HCT116 (cell line): Measurements from ENCODE around the gene TSPAN5. TPM values are rescaled to one million over a fixed set of nuclear protein-coding genes. Genes with fewer than 3 reads are reported as not detected.

Source experiments
- ATAC-seq: fragments of 200-7000 bp; cut with Tn5 transposase; 2 replicates; pipeline ENCODE4 v1.9.1; 2020; ENCODE audit warnings: mild to moderate bottlenecking, moderate library complexity
- BruUV-seq: library from RNA; stranded (reverse); fragments of 400-500 nt; replicated peaks from 2 replicates; lab custom pipeline; 2021; lab: Mats Ljungman, UMichigan
- CTCF ChIA-PET: fragments of 300-600 bp; sonication (Branson Sonifier 250); formaldehyde crosslinking; loops from one replicate; lab custom pipeline; 2021; ENCODE audit warnings: antibody characterized with exemption; lab: Charles Lee
- POLR2A ChIA-PET: fragments of 300-600, 350-600 bp; sonication (Branson Sonifier 250); formaldehyde crosslinking; loops from one replicate; lab custom pipeline; 2021; ENCODE audit warnings: antibody characterized with exemption; lab: Charles Lee
- RAD21 ChIA-PET, 2 experiments: fragments of 300-600 bp; sonication (Branson Sonifier 250); formaldehyde crosslinking; loops; one replicate each; lab custom pipeline; 2023; ENCODE audit warnings: low total read pairs in 2 of 2; ENCODE audit not compliant: uncharacterized antibody in 2 of 2, unreplicated experiment in 2 of 2, low non-redundant PET in 1 of 2; lab: Charles Lee
- DNase-seq: peaks from one replicate; pipeline ENCODE4 v3.0.0-alpha.2; 2010; ENCODE audit warnings: low read depth, low spot score
- H2AFZ ChIP-seq: fragments of 200-600 bp; shearing (Covaris generic), sonication (generic); 2 replicates; pipeline ENCODE4 v1.6.1; 2017; ENCODE audit warnings: low read depth, mixed run types, mixed read lengths, antibody characterized with exemption, low read length; ENCODE audit not compliant: poor library complexity, severe bottlenecking
- H3K27ac ChIP-seq: 2 replicates; pipeline ENCODE4 v1.5.1; 2012; ENCODE audit warnings: low read depth, low read length
- H3K27me3 ChIP-seq: fragments of 200-600 bp; sonication (generic); 2 replicates; pipeline ENCODE4 v1.6.1; 2016; ENCODE audit warnings: mixed run types, low read length, mixed read lengths; ENCODE audit not compliant: insufficient read depth
- H3K36me3 ChIP-seq, 2 experiments: fragments of 200-500 bp in 1 of 2; fragments of 200-600 bp in 1 of 2; sonication (Bioruptor generic) in 1 of 2; sonication (generic) in 1 of 2; 2 replicates each; pipeline versions ENCODE4 v1.5.1 to v1.6.1; 2014 to 2016; ENCODE audit warnings: low read length in 2 of 2, inconsistent platforms in 1 of 2, mixed read lengths in 1 of 2, mixed run types in 1 of 2; ENCODE audit not compliant: insufficient read depth in 2 of 2, control insufficient read depth in 1 of 2
- H3K4me1 ChIP-seq, 2 experiments: fragments of 200-600 bp in 1 of 2; sonication (generic) in 1 of 2; 2 replicates each; pipeline versions ENCODE4 v1.5.1 to v1.6.1; 2012 to 2017; ENCODE audit warnings: low read length in 2 of 2, inconsistent platforms in 1 of 2, mild to moderate bottlenecking in 1 of 2, mixed read lengths in 1 of 2, mixed run types in 1 of 2, moderate library complexity in 1 of 2; ENCODE audit not compliant: insufficient read depth in 2 of 2, control insufficient read depth in 1 of 2
- H3K4me2 ChIP-seq: fragments of 200-600 bp; sonication (generic); 2 replicates; pipeline ENCODE4 v1.6.1; 2017; ENCODE audit warnings: mixed run types, low read length, mixed read lengths
- H3K4me3 ChIP-seq, 2 experiments: fragments of 200-600 bp in 1 of 2; sonication (generic) in 1 of 2; replicated peaks in 1 of 2; 2 replicates each; pipeline ENCODE4 v1.5.1; 2011 to 2016; ENCODE audit warnings: low read length in 2 of 2, control low read depth in 1 of 2, low read depth in 1 of 2, mild to moderate bottlenecking in 1 of 2, mixed read lengths in 1 of 2, mixed run types in 1 of 2
- H3K79me2 ChIP-seq: fragments of 200-600 bp; sonication (generic); 2 replicates; pipeline ENCODE4 v1.6.1; 2017; ENCODE audit warnings: mild to moderate bottlenecking, mixed run types, low read length, moderate library complexity, mixed read lengths; ENCODE audit not compliant: insufficient read depth
- H3K9ac ChIP-seq: fragments of 200-600 bp; sonication (generic); 2 replicates; pipeline ENCODE4 v1.6.1; 2016; ENCODE audit warnings: low read length, mixed read lengths
- H3K9me2 ChIP-seq: fragments of 200-600 bp; sonication (generic), shearing (Covaris generic); 2 replicates; pipeline ENCODE4 v1.6.1; 2017; ENCODE audit warnings: mixed run types, mild to moderate bottlenecking, moderate library complexity; ENCODE audit not compliant: insufficient read depth
- H3K9me3 ChIP-seq, 2 experiments: fragments of 200-500 bp in 1 of 2; fragments of 200-600 bp in 1 of 2; sonication (Bioruptor generic) in 1 of 2; sonication (generic) in 1 of 2; 2 replicates each; pipeline ENCODE4 v1.6.1; 2014 to 2017; ENCODE audit warnings: low read length in 2 of 2, mixed read lengths in 2 of 2, inconsistent platforms in 1 of 2, low read depth in 1 of 2, mild to moderate bottlenecking in 1 of 2, mixed run types in 1 of 2, moderate library complexity in 1 of 2; ENCODE audit not compliant: control insufficient read depth in 1 of 2, insufficient read depth in 1 of 2
- H4K20me1 ChIP-seq: fragments of 200-600 bp; sonication (generic), shearing (Covaris generic); 2 replicates; pipeline ENCODE4 v1.6.1; 2017; ENCODE audit warnings: mixed run types, mild to moderate bottlenecking, moderate library complexity; ENCODE audit not compliant: insufficient read depth
- CBX3 ChIP-seq: IDR thresholded peaks from 2 replicates; pipeline ENCODE4 v1.6.1; 2012; ENCODE audit warnings: low read depth
- CEBPB ChIP-seq: IDR thresholded peaks from 2 replicates; pipeline ENCODE4 v1.6.1; 2012; ENCODE audit warnings: low read depth
- ELF1 ChIP-seq: IDR thresholded peaks from 2 replicates; pipeline ENCODE4 v1.6.1; 2012; ENCODE audit warnings: low read depth, borderline replicate concordance
- EZH2 ChIP-seq: fragments of 200-600 bp; sonication (generic); IDR thresholded peaks from 2 replicates; pipeline ENCODE4 v1.6.1; 2017; ENCODE audit warnings: antibody characterized with exemption, mixed run types
- FOSL1 ChIP-seq: IDR thresholded peaks from 2 replicates; pipeline ENCODE4 v1.6.1; 2012; ENCODE audit warnings: low read depth
- JUND ChIP-seq: IDR thresholded peaks from 2 replicates; pipeline ENCODE4 v1.6.1; 2012
- RAD21 ChIP-seq: IDR thresholded peaks from 2 replicates; pipeline ENCODE4 v1.6.1; 2012; ENCODE audit warnings: low read depth, mild to moderate bottlenecking
- SP1 ChIP-seq: IDR thresholded peaks from 2 replicates; pipeline ENCODE4 v1.6.1; 2012; ENCODE audit warnings: low read depth
- SRF ChIP-seq: IDR thresholded peaks from 2 replicates; pipeline ENCODE4 v1.6.1; 2012; ENCODE audit warnings: low read depth
- YY1 ChIP-seq: IDR thresholded peaks from 2 replicates; pipeline ENCODE4 v1.6.1; 2011; ENCODE audit warnings: low read length, low read depth, moderate library complexity, mild to moderate bottlenecking; ENCODE audit not compliant: insufficient replicate concordance; ENCODE audit errors: extremely low read depth
- intact Hi-C: fragments of 100-400 bp; cut with micrococcal nuclease; formaldehyde crosslinking; loops from 2 replicates; pipeline ENCODE4 v1.10.0; 2022
- total RNA-seq: library from RNA; stranded (reverse); gene quantifications from one replicate; pipeline ENCODE4 v1.2.1, GENCODE V29; 2021; ENCODE audit not compliant: unreplicated experiment
- TF ChIP-seq, protein P1 (sequence below), 3 experiments: fragments of 200-600 bp in 1 of 3; sonication (generic) in 1 of 3; IDR thresholded peaks in 2 of 3; conservative IDR thresholded peaks in 1 of 3; 2 replicates each; pipeline ENCODE4 v1.5.1; 2012 to 2017; ENCODE audit warnings: low read depth in 2 of 3, low read length in 2 of 3, antibody characterized with exemption in 1 of 3, borderline replicate concordance in 1 of 3, control low read depth in 1 of 3, mild to moderate bottlenecking in 1 of 3, mixed read lengths in 1 of 3, mixed run types in 1 of 3, moderate library complexity in 1 of 3; ENCODE audit not compliant: insufficient read depth in 1 of 3
- TF ChIP-seq, protein P2 (sequence below): IDR thresholded peaks from 2 replicates; pipeline ENCODE4 v1.6.1; 2011; ENCODE audit warnings: mild to moderate bottlenecking, low read length, moderate library complexity; ENCODE audit not compliant: insufficient replicate concordance; ENCODE audit errors: extremely low read depth
- TF ChIP-seq, protein P3 (sequence below): IDR thresholded peaks from 2 replicates; pipeline ENCODE4 v1.6.1; 2012
- TF ChIP-seq, protein P4 (sequence below): IDR thresholded peaks from 2 replicates; pipeline ENCODE4 v1.6.1; 2012; ENCODE audit warnings: low read depth

The TSPAN5 gene
- total RNA-seq, 1 experiment from 2014 or later = 56.8 TPM

DNA sequence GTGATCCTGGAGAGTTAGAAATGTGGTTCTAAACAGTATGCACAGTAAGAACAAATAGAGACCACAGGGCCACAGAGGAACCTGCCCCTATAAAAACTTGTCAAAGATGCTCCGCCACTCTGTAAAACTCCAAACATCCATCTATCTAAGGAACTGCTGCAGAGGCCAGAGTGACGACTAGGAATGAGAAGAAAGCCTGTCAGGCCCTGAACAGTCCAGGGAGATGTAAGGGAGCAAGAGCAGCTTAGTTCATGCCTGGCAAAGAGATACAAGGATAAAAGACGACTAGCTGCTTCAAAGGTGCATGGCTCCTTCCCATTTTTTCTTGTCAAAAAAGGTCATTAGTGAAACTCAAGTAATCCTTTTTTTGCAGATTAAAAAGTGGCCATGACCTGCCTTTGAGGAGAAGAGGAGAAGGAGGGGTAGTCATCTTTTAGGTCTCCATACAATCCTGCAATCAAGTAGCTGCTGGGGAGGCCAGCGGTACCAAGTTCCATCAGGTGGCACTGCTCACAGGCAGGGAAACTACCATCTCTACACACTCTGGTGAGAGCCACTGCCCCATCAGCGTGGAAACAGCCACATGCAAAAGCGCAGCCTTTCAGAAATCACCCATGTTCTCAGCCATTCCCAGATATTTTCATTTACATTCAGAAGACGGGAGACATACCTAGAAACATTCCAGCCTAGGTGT lies 162.1 kb downstream of the TSPAN5 start:
- intact Hi-C loops = no loop called here
- H3K27ac ChIP-seq = no peak overlapping the region
- no peaks in the 10 kb centered on the region for H3K36me3 ChIP-seq
- ChIA-PET POLR2A (no interaction called here), RAD21 (no interaction called here)
- no peak overlapping the region for H3K9ac ChIP-seq
- H3K79me2 ChIP-seq = peaks cover 47% of the 10 kb centered on the region
- no peak overlapping the region for H3K4me3 ChIP-seq
- no peak for TF ChIP-seq SRF
- TF ChIP-seq FOSL1 = no peak
- TF ChIP-seq, protein P1, sequence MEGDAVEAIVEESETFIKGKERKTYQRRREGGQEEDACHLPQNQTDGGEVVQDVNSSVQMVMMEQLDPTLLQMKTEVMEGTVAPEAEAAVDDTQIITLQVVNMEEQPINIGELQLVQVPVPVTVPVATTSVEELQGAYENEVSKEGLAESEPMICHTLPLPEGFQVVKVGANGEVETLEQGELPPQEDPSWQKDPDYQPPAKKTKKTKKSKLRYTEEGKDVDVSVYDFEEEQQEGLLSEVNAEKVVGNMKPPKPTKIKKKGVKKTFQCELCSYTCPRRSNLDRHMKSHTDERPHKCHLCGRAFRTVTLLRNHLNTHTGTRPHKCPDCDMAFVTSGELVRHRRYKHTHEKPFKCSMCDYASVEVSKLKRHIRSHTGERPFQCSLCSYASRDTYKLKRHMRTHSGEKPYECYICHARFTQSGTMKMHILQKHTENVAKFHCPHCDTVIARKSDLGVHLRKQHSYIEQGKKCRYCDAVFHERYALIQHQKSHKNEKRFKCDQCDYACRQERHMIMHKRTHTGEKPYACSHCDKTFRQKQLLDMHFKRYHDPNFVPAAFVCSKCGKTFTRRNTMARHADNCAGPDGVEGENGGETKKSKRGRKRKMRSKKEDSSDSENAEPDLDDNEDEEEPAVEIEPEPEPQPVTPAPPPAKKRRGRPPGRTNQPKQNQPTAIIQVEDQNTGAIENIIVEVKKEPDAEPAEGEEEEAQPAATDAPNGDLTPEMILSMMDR (IDR thresholded peaks at IDR 0.05 in 2 of 3, conservative IDR thresholded peaks at IDR 0.05 in 1 of 3; ENCODE audit: borderline replicate concordance in 1 of 3, insufficient read depth in 1 of 3, low read depth in 2 of 3, low read length in 2 of 3) = no peak
- TF ChIP-seq ELF1 = no peak
- TF ChIP-seq CBX3 = no peak
- no peak for TF ChIP-seq JUND
- no peak for TF ChIP-seq RAD21
- TF ChIP-seq, protein P2, sequence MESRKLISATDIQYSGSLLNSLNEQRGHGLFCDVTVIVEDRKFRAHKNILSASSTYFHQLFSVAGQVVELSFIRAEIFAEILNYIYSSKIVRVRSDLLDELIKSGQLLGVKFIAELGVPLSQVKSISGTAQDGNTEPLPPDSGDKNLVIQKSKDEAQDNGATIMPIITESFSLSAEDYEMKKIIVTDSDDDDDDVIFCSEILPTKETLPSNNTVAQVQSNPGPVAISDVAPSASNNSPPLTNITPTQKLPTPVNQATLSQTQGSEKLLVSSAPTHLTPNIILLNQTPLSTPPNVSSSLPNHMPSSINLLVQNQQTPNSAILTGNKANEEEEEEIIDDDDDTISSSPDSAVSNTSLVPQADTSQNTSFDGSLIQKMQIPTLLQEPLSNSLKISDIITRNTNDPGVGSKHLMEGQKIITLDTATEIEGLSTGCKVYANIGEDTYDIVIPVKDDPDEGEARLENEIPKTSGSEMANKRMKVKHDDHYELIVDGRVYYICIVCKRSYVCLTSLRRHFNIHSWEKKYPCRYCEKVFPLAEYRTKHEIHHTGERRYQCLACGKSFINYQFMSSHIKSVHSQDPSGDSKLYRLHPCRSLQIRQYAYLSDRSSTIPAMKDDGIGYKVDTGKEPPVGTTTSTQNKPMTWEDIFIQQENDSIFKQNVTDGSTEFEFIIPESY = no peak
- TF ChIP-seq YY1 = no peak
- TF ChIP-seq CEBPB = no peak
- TF ChIP-seq EZH2 = no peak
- TF ChIP-seq, protein P3, sequence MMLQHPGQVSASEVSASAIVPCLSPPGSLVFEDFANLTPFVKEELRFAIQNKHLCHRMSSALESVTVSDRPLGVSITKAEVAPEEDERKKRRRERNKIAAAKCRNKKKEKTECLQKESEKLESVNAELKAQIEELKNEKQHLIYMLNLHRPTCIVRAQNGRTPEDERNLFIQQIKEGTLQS = no peak
- TF ChIP-seq SP1 = no peak
- TF ChIP-seq, protein P4, sequence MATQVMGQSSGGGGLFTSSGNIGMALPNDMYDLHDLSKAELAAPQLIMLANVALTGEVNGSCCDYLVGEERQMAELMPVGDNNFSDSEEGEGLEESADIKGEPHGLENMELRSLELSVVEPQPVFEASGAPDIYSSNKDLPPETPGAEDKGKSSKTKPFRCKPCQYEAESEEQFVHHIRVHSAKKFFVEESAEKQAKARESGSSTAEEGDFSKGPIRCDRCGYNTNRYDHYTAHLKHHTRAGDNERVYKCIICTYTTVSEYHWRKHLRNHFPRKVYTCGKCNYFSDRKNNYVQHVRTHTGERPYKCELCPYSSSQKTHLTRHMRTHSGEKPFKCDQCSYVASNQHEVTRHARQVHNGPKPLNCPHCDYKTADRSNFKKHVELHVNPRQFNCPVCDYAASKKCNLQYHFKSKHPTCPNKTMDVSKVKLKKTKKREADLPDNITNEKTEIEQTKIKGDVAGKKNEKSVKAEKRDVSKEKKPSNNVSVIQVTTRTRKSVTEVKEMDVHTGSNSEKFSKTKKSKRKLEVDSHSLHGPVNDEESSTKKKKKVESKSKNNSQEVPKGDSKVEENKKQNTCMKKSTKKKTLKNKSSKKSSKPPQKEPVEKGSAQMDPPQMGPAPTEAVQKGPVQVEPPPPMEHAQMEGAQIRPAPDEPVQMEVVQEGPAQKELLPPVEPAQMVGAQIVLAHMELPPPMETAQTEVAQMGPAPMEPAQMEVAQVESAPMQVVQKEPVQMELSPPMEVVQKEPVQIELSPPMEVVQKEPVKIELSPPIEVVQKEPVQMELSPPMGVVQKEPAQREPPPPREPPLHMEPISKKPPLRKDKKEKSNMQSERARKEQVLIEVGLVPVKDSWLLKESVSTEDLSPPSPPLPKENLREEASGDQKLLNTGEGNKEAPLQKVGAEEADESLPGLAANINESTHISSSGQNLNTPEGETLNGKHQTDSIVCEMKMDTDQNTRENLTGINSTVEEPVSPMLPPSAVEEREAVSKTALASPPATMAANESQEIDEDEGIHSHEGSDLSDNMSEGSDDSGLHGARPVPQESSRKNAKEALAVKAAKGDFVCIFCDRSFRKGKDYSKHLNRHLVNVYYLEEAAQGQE = no peak
- TF ChIP-seq, all 23 proteins: peak for 0
- CTCF ChIA-PET = interaction anchor here (1.0 kb wide), 1 partner anchor 11 kb away, joined by 4 read pairs; no protein-coding TSS in a partner anchor
- H3K4me1 ChIP-seq = peaks cover 1 to 11% of the 10 kb centered on the region in 2 experiments; a peak in 3 of 4 replicates
- no peaks in the 10 kb centered on the region for H3K9me2 ChIP-seq
- DNase-seq = no peak
- no peaks in the 10 kb centered on the region for H3K9me3 ChIP-seq
- no peak overlapping the region for H3K4me2 ChIP-seq
- no peaks in the 10 kb centered on the region for H3K27me3 ChIP-seq
- BruUV-seq = no TSS peak
- no peak for ATAC-seq
- no peak overlapping the region for H2AFZ ChIP-seq
- no peaks in the 10 kb centered on the region; the same call in 1 of the 2 replicates for H4K20me1 ChIP-seq
